ENCODE data around the gene UGT1A3. TPM values are rescaled to one million over a fixed set of nuclear protein-coding genes. Genes with fewer than 3 reads are reported as not detected.
A peak's percentile ranks its signal among the peaks of the same experiment; 100 is the strongest.

Gene UGT1A3
- total RNA-seq, 2 experiments from 2014 or later, result not detected

DNA sequence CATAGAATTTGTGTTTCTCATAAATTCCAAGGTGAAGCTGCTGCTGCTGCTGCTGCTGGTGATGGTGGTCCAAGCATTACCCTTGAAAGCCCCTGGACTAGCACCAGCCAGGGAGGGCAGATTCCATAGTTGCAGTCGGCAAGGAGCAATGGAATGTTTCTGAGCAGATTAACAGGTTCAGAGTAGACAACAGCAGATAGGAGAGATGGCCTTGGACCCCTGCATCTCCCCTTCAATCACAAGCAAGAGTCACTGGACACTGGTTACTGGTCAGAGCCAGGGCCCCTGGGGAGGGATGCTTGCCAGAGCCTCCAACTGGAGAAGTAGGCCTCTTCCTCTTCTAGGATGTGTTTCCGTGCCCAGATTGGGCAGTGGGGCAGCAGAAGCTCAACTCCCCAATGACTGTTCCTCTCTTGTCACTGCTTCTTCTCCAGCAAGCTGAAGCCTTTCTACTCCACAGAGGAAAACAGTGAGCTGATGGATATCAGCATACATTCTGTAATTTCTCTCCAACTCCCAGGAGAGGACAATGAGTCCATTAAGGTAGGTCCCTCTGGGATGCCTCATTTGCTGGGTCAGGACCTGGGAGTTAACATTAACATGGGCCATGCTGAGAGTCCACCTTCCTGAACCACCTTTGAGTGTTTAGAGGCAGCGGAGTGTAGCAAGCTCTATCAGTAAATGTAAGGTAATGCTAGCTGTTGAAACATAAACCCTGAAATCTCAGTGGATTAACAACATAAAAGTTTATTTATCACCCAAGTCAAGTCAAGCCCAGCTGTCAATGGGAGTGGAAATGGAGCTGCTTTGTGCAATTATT is 84.6 kb downstream of the UGT1A3 start:
- no peaks in the 10 kb centered on the region for H3K9me3 Mint-ChIP-seq
- H3K4me3 ChIP-seq (ENCODE audit: low read length), result no peak overlapping the region
- ChIA-PET CTCF (interaction anchor here (0.5 kb wide), 1 partner anchor 123 kb away, joined by 3 read pairs; no protein-coding TSS in a partner anchor), POLR2A (no interaction called here)
- peaks cover 6 to 8% of the 10 kb centered on the region in 2 experiments for H3K27me3 ChIP-seq (ENCODE audit: control insufficient read depth in 1 of 2, insufficient read depth in 2 of 2, low read length in 2 of 2)
- H3K27ac ChIP-seq (ENCODE audit: low read depth in 1 of 2, low read length in 2 of 2), result no peak overlapping the region
- no peak overlapping the region for H3K4me3 Mint-ChIP-seq
- H3K4me1 Mint-ChIP-seq (ENCODE audit: low read depth), result no peaks in the 10 kb centered on the region
- H3K4me1 ChIP-seq (ENCODE audit: insufficient read depth, low read length), result no peaks in the 10 kb centered on the region
- no peak overlapping the region for H3K27ac Mint-ChIP-seq
- peaks cover 14% of the 10 kb centered on the region for H3K27me3 Mint-ChIP-seq
- ATAC-seq (ENCODE audit: poor library complexity) (no peak), DNase-seq (peak in 1 of 14 experiments; percentile 12)
- no peaks in the 10 kb centered on the region for H3K36me3 Mint-ChIP-seq (ENCODE audit: low read depth)
- no peaks in the 10 kb centered on the region for H3K36me3 ChIP-seq (ENCODE audit: insufficient read depth, low read length)
- TF ChIP-seq, protein P1, sequence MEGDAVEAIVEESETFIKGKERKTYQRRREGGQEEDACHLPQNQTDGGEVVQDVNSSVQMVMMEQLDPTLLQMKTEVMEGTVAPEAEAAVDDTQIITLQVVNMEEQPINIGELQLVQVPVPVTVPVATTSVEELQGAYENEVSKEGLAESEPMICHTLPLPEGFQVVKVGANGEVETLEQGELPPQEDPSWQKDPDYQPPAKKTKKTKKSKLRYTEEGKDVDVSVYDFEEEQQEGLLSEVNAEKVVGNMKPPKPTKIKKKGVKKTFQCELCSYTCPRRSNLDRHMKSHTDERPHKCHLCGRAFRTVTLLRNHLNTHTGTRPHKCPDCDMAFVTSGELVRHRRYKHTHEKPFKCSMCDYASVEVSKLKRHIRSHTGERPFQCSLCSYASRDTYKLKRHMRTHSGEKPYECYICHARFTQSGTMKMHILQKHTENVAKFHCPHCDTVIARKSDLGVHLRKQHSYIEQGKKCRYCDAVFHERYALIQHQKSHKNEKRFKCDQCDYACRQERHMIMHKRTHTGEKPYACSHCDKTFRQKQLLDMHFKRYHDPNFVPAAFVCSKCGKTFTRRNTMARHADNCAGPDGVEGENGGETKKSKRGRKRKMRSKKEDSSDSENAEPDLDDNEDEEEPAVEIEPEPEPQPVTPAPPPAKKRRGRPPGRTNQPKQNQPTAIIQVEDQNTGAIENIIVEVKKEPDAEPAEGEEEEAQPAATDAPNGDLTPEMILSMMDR (IDR thresholded peaks at IDR 0.05), result no peak
- H3K9me3 ChIP-seq (ENCODE audit: control insufficient read depth in 1 of 2, insufficient read depth in 1 of 2, low read length in 2 of 2), result peaks cover 0 to 18% of the 10 kb centered on the region in 2 experiments
- intact Hi-C loops (cut with DNase I, micrococcal nuclease), result no loop called here

DNA sequence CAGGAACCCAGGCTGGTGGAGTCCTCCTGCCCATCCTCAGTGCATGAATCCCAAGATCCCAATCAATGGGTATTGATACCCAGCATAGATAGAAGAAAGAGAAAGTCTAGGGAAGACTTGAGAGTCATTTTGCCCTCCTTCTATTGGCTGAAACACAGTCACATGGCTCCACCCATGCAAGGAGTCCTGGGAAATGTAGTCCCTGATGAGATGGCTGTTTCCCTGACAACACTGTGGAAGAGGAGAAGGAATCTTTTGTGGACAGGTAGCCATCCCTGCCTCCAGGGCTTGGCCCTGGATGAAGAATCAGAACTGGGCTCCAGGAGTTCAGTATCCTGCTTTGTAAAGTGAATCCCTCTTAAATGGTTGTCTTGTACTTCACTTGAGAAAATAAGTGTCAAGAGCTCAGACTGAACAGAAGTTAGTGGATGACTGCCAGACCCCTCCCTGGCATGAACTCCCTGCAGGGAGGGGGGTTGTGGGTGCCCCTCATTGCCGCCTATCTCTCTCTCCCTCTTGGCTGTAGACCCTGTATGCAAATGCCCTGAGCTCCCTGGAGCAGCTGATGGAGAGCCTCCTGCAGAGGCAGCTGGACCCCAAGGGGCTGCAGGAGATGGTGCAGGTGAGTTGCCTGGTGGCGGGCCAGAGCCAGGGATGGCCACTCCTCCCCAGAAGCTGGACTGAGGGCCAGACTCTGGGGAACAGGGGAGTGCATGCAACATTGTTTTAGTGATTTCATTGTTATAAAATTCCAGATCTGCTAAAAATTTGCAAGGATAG is 85.4 kb downstream of the UGT1A3 start:
- ChIA-PET POLR2A (no interaction called here), CTCF (no interaction called here)
- H3K36me3 Mint-ChIP-seq (ENCODE audit: low read depth), result no peaks in the 10 kb centered on the region
- peaks cover 0 to 8% of the 10 kb centered on the region in 2 experiments for H3K27me3 ChIP-seq (ENCODE audit: control insufficient read depth in 1 of 2, insufficient read depth in 2 of 2, low read length in 2 of 2)
- H3K27me3 Mint-ChIP-seq, result peaks cover 14% of the 10 kb centered on the region
- no peaks in the 10 kb centered on the region for H3K9me3 Mint-ChIP-seq
- intact Hi-C loops (cut with DNase I, micrococcal nuclease), result no loop called here
- H3K36me3 ChIP-seq (ENCODE audit: insufficient read depth, low read length), result no peaks in the 10 kb centered on the region
- DNase-seq, result peak in 1 of 14 experiments; percentile 22
- peaks cover 0 to 18% of the 10 kb centered on the region in 2 experiments for H3K9me3 ChIP-seq (ENCODE audit: control insufficient read depth in 1 of 2, insufficient read depth in 1 of 2, low read length in 2 of 2)
- H3K4me3 ChIP-seq (ENCODE audit: low read length), result no peak overlapping the region
- TF ChIP-seq, protein P1 (IDR thresholded peaks at IDR 0.05), result no peak
- no peak overlapping the region for H3K27ac ChIP-seq (ENCODE audit: low read depth in 1 of 2, low read length in 2 of 2)
- ATAC-seq (ENCODE audit: poor library complexity), result no peak
- no peak overlapping the region for H3K27ac Mint-ChIP-seq
- no peaks in the 10 kb centered on the region for H3K4me1 Mint-ChIP-seq (ENCODE audit: low read depth)
- no peak overlapping the region for H3K4me3 Mint-ChIP-seq
- no peaks in the 10 kb centered on the region for H3K4me1 ChIP-seq (ENCODE audit: insufficient read depth, low read length)

DNA sequence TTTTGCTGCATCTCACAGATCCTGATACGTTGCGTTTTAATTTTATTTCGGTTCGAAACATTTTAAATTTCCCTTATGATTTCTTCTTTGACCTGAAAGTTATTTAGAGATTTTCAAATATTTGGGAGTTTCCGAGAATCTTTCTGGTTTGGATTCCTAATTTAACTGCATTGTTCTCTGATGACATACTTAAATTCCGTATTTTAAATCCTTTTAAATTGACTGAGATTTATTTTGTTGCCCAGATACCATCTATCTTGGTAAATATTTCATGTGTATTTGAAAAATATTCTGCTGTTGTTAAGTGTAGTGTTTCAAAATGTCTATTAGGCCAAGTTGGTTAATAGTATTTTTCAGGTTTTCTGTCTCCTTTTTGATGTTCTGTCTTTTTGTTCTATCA is 87.0 kb downstream of the UGT1A3 start:
- Histone ChIP-seq H3K36me3 (ENCODE audit: insufficient read depth, low read length) (no peaks in the 10 kb centered on the region), H3K4me1 (ENCODE audit: insufficient read depth, low read length) (no peaks in the 10 kb centered on the region), H3K4me3 (ENCODE audit: low read length) (no peak overlapping the region), H3K27ac (ENCODE audit: low read depth in 1 of 2, low read length in 2 of 2) (no peak overlapping the region), H3K9me3 (ENCODE audit: control insufficient read depth in 1 of 2, insufficient read depth in 1 of 2, low read length in 2 of 2) (peaks cover 0 to 18% of the 10 kb centered on the region in 2 experiments), H3K27me3 (ENCODE audit: control insufficient read depth in 1 of 2, insufficient read depth in 2 of 2, low read length in 2 of 2) (peaks cover 0 to 3% of the 10 kb centered on the region in 2 experiments)
- TF ChIP-seq, protein P1 (IDR thresholded peaks at IDR 0.05), result no peak
- H3K36me3 Mint-ChIP-seq (ENCODE audit: low read depth), result no peaks in the 10 kb centered on the region
- intact Hi-C loops (cut with DNase I, micrococcal nuclease), result no loop called here
- H3K4me3 Mint-ChIP-seq, result no peak overlapping the region
- ATAC-seq (ENCODE audit: poor library complexity), result no peak
- ChIA-PET POLR2A (no interaction called here), CTCF (no interaction called here)
- H3K27me3 Mint-ChIP-seq, result peaks cover 7% of the 10 kb centered on the region
- DNase-seq, result no peak
- no peaks in the 10 kb centered on the region for H3K9me3 Mint-ChIP-seq
- no peak overlapping the region for H3K27ac Mint-ChIP-seq
- no peaks in the 10 kb centered on the region for H3K4me1 Mint-ChIP-seq (ENCODE audit: low read depth)
